ENCODE measurements around the gene KCNMB4. TPM values are rescaled to one million over a fixed set of nuclear protein-coding genes. Genes with fewer than 3 reads are reported as not detected.

KCNMB4 gene
- total RNA-seq, 1 donor from 2014 or later, result 0.19 TPM

- no peaks in the 10 kb centered on the region for H3K4me1 Mint-ChIP-seq
- no peak overlapping the region for H3K27ac Mint-ChIP-seq
- H3K36me3 Mint-ChIP-seq (ENCODE audit: low read depth), result no peaks in the 10 kb centered on the region
- intact Hi-C loops (cut with micrococcal nuclease), result no loop called here
- H3K4me3 Mint-ChIP-seq, result no peak overlapping the region
- no peak for DNase-seq
- H3K9me3 Mint-ChIP-seq, result no peaks in the 10 kb centered on the region
- no peaks in the 10 kb centered on the region for H3K27me3 Mint-ChIP-seq
Measured at GRCh38 chr12:70430400-70430799, 64.3 kb downstream of the KCNMB4 start.

DNA sequence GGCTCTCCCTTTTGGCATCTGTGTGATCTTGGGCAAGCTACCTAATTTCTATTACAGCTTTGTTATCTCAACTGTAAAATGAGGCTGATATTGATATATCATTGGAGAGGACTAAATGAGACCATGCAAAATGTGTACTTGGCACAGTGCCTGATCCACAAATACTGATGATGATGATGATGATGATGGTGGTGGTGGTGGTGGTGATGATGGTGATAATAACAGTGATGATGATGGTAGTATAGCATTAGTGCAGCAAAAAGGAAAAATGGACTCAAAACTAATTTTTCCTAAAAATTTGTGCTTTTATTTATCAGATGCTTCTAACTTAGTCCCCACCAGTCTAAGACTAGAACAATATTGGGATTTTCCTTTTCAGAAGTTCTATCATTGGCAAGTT is 70.7 kb downstream of the KCNMB4 start:
- Mint-ChIP-seq H3K27me3 (no peaks in the 10 kb centered on the region), H3K36me3 (ENCODE audit: low read depth) (no peaks in the 10 kb centered on the region), H3K9me3 (no peaks in the 10 kb centered on the region), H3K27ac (no peak overlapping the region), H3K4me1 (no peaks in the 10 kb centered on the region), H3K4me3 (no peak overlapping the region)
- intact Hi-C loops (cut with micrococcal nuclease), result no loop called here
- no peak for DNase-seq

DNA sequence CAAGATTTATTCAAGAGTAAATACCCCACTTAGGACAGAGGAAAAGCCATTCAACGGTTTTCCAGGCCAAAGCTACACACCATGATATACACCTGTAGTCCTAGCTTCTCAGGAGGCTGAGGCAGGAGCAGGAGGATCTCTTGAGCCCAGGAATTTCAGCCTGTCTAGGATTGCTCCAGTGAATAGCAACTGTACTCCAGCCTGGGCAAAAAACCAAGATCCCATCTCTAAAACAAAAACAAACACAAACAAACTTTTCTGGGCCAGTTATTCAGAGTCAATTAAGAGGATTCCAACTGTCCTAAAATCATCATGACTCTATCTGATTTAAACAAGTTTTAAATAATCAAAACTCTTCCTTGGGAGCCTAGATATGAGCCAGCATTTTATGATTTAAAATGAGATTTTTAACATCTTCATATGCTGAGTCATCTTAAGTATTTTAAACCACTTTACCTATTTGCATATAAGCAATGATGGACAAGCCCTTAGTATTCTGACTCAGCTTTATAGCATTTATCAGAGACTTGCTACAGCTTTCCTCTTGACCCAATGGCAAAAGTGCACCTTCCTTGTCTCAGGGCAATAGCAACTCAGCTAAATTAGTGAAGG is 77.1 kb downstream of the KCNMB4 start:
- intact Hi-C loops (cut with micrococcal nuclease), result no loop called here
- Mint-ChIP-seq H3K27me3 (no peaks in the 10 kb centered on the region), H3K36me3 (ENCODE audit: low read depth) (no peaks in the 10 kb centered on the region), H3K9me3 (peaks cover 6% of the 10 kb centered on the region), H3K4me3 (no peak overlapping the region), H3K27ac (no peak overlapping the region), H3K4me1 (no peaks in the 10 kb centered on the region)
- DNase-seq, result no peak

DNA sequence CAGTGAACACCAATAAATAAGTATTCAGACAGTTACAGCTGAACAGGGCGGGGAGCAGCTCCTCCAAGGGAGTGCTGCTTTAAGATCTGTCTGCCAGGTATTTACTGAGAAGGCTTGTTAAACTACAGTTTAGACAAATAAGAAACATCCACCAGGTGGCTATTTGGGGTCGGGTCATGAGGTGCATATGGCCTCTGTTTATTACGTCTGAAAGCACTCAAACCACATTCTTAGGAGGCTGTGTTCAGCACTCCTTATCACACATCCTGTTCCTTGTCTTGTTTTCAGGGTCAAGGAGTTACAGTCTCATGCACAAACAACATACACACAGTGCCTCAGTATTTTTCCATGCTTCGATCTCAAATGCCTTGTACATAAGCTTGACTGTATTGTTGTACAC is 78.8 kb downstream of the KCNMB4 start:
- Mint-ChIP-seq H3K4me3 (no peak overlapping the region), H3K4me1 (no peaks in the 10 kb centered on the region), H3K36me3 (ENCODE audit: low read depth) (no peaks in the 10 kb centered on the region), H3K9me3 (peaks cover 16% of the 10 kb centered on the region), H3K27me3 (no peaks in the 10 kb centered on the region), H3K27ac (no peak overlapping the region)
- intact Hi-C loops (cut with micrococcal nuclease), result no loop called here
- no peak for DNase-seq

DNA sequence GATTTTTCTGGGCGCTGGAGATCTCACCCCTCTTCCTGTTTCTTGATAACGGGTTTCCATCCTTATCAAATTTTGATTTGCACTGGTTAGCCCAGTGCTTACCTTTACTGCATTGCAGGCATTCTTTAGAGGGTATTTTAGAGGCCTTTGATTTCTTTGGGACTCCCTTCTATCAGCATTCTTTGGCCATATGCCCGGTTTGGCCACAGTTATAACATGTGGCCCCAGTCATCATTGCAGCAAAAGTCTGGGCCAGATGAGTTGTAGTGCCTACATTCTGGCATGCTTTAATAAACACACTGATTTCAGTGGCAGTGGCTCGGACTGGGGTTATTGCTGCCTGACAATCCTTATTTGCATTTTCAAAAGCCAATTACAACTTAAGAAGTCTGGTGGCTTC is 82.3 kb downstream of the KCNMB4 start:
- Mint-ChIP-seq H3K4me1 (no peaks in the 10 kb centered on the region), H3K27me3 (no peaks in the 10 kb centered on the region), H3K9me3 (peaks cover 17% of the 10 kb centered on the region), H3K36me3 (ENCODE audit: low read depth) (no peaks in the 10 kb centered on the region), H3K27ac (no peak overlapping the region), H3K4me3 (no peak overlapping the region)
- intact Hi-C loops (cut with micrococcal nuclease), result no loop called here
- no peak for DNase-seq

- DNase-seq, result no peak
- no peaks in the 10 kb centered on the region for H3K36me3 Mint-ChIP-seq (ENCODE audit: low read depth)
- peaks cover 17% of the 10 kb centered on the region for H3K9me3 Mint-ChIP-seq
- no peak overlapping the region for H3K4me3 Mint-ChIP-seq
- intact Hi-C loops (cut with micrococcal nuclease), result no loop called here
- no peak overlapping the region for H3K27ac Mint-ChIP-seq
- no peaks in the 10 kb centered on the region for H3K27me3 Mint-ChIP-seq
- no peaks in the 10 kb centered on the region for H3K4me1 Mint-ChIP-seq
Measured at GRCh38 chr12:70449074-70449752, 83.1 kb downstream of the KCNMB4 start.

DNA sequence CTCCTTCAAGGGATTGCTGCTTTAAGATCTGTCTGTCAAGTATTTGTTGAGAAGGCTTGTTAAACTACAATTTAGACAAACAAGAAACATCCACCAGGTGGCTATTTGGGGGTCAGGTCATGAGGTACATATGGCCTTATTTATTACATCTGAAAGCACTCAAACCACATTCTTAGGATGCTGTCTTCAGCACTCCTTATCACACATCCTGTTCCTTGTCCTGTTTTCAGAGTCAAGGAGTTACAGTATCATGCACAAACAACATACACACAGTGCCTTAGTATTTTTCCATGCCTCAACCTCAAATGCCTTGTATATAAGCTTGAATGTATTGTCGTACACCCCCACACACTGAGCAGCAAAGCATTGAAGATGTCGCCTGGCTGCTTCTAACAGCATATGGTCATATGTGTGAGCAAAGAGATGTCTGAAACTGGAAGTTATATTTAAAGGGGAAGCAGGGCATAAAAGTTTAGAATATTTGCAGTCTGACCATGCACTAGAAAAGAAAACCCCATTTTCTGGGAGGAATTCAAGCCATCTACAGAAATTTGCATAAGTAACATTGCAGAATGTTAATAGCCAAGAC is 83.8 kb downstream of the KCNMB4 start:
- Mint-ChIP-seq H3K27me3 (no peaks in the 10 kb centered on the region), H3K9me3 (peaks cover 17% of the 10 kb centered on the region), H3K27ac (no peak overlapping the region), H3K36me3 (ENCODE audit: low read depth) (no peaks in the 10 kb centered on the region), H3K4me3 (no peak overlapping the region), H3K4me1 (no peaks in the 10 kb centered on the region)
- no peak for DNase-seq
- intact Hi-C loops (cut with micrococcal nuclease), result no loop called here

- H3K9me3 Mint-ChIP-seq, result peaks cover 17% of the 10 kb centered on the region
- no peak overlapping the region for H3K27ac Mint-ChIP-seq
- no peaks in the 10 kb centered on the region for H3K4me1 Mint-ChIP-seq
- DNase-seq, result no peak
- no peak overlapping the region for H3K4me3 Mint-ChIP-seq
- H3K36me3 Mint-ChIP-seq (ENCODE audit: low read depth), result no peaks in the 10 kb centered on the region
- H3K27me3 Mint-ChIP-seq, result no peaks in the 10 kb centered on the region
- intact Hi-C loops (cut with micrococcal nuclease), result no loop called here
Measured at GRCh38 chr12:70451528-70451927, 85.4 kb downstream of the KCNMB4 start.

DNA sequence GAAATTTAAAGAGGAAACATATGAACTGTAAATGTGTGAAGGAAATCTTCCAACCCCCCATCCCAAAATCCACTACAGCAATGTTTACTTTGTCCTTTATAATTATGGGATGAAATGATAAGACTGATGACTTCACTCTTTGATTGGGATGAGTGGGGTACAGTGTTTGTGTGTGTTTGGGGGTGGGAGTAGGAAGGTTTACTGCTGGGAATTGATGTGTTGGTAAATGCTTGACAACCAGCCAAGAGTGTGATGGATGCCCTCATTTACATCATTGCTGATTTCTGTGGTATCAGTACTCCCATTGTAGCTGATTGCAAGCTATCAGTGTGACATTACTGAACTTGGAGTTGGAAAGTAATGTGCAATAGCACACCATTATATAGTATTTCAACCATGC is 90.9 kb downstream of the KCNMB4 start:
- Mint-ChIP-seq H3K4me1 (no peaks in the 10 kb centered on the region), H3K27ac (no peak overlapping the region), H3K9me3 (peaks cover 12% of the 10 kb centered on the region), H3K36me3 (ENCODE audit: low read depth) (no peaks in the 10 kb centered on the region), H3K4me3 (no peak overlapping the region), H3K27me3 (no peaks in the 10 kb centered on the region)
- no peak for DNase-seq
- intact Hi-C loops (cut with micrococcal nuclease), result no loop called here

DNA sequence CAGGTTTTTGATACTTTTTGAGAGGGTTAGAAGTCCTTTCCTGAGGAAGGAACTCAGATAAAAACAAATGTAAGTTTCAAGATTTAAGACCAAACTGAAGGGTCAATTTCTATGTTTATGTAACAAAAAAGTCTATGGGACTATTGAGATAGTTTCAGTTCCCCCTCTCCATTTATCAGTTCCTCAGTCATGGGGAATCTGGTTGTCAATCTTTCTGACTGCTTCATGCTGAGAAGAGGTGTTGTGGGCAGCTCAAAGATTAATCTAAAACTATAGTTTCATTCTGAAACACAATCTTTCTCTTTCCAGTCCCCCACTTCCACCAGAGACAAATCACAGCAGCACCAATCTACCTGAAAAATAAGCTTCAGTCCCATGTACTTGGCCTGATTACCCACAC is 93.7 kb downstream of the KCNMB4 start:
- Mint-ChIP-seq H3K27me3 (no peaks in the 10 kb centered on the region), H3K9me3 (peaks cover 22% of the 10 kb centered on the region), H3K27ac (no peak overlapping the region), H3K36me3 (ENCODE audit: low read depth) (no peaks in the 10 kb centered on the region), H3K4me1 (no peaks in the 10 kb centered on the region), H3K4me3 (no peak overlapping the region)
- no peak for DNase-seq
- intact Hi-C loops (cut with micrococcal nuclease), result no loop called here

- no peak overlapping the region for H3K27ac Mint-ChIP-seq
- no peak for DNase-seq
- no peaks in the 10 kb centered on the region for H3K4me1 Mint-ChIP-seq
- no peaks in the 10 kb centered on the region for H3K36me3 Mint-ChIP-seq (ENCODE audit: low read depth)
- H3K9me3 Mint-ChIP-seq, result peaks cover 14% of the 10 kb centered on the region
- intact Hi-C loops (cut with micrococcal nuclease), result no loop called here
- no peak overlapping the region for H3K4me3 Mint-ChIP-seq
- H3K27me3 Mint-ChIP-seq, result no peaks in the 10 kb centered on the region
Measured at GRCh38 chr12:70463997-70464396, 97.9 kb downstream of the KCNMB4 start.

DNA sequence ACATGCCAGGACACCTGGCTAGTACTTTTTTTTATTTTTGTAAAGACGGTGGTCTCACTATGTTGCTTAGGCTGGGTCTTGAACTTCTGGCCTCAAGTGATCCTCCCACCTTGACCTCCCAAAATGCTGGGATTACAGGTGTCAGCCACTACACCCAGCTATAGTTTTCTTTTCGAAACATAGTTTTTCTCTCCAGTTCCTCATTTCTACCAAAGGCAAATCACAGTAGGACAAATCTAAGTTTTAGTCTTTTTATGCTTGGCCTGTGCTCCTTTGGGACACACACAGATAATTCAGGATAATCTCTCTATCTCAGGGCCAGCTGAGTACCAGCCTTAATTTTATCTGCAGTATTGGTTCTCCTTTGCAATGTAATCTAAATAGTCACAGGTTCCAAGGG is 100.7 kb downstream of the KCNMB4 start:
- Mint-ChIP-seq H3K27me3 (no peaks in the 10 kb centered on the region), H3K9me3 (peaks cover 10% of the 10 kb centered on the region), H3K4me1 (no peaks in the 10 kb centered on the region), H3K36me3 (ENCODE audit: low read depth) (no peaks in the 10 kb centered on the region), H3K27ac (no peak overlapping the region), H3K4me3 (no peak overlapping the region)
- intact Hi-C loops (cut with micrococcal nuclease), result no loop called here
- no peak for DNase-seq

DNA sequence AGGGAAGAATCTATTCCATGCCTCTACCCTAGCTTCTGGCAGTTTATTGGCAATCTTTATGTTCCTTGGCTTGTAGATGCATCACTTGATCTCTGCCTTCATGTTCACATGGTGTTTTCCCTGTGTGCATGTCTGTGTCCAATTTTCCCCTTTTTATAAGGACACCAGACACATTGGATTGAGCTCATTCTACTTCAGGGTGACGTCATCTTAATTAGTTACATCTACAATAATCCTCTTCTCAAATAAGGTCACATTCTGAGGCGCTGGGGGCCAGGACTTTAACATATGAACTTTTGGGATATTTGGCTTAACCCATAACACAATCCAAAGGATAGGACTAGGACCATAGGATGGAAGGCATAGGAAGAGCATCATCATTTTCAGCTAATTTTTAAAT is 101.4 kb downstream of the KCNMB4 start:
- Mint-ChIP-seq H3K4me3 (no peak overlapping the region), H3K27me3 (no peaks in the 10 kb centered on the region), H3K4me1 (no peaks in the 10 kb centered on the region), H3K36me3 (ENCODE audit: low read depth) (no peaks in the 10 kb centered on the region), H3K27ac (no peak overlapping the region), H3K9me3 (peaks cover 10% of the 10 kb centered on the region)
- intact Hi-C loops (cut with micrococcal nuclease), result no loop called here
- no peak for DNase-seq

DNA sequence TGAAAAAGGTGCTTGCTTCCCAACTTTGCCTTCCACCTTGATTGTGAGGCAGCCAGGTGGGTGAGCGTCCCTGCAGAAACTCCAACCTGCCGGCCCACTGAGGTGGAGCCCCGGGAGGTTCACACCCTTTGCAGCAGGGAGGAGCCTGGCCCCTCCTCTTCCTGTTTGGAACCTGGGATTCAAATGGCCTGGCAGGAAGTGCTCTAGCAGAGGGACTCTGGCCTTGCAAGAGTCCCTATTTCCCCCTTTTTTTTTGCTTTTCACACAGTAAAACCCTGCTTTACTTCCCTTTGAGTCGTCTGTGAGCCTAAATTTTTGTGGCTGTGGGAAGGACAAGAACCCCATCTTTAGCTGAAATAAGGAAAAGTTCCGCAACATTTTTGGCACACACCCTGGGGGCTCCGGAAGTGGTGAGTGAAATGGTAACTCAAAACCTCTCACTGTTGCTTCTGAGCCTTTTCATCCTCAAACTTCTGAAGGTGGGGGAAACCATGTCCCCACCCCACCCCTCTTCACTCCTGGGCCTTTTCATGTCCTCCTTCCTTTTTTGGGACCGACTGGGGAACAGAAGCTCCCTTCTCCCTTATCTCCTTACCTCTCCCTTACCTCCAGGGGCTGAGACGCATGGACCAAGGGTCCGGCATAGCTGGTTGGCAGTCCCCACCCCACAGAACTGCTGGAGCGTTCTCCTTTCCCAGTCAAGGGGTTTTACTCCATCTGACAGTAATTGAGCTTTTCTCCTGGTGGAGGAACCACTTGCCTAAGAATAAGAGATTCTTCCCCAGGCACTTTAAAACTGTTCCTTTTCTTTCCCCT is 102.0 kb downstream of the KCNMB4 start:
- no peak for DNase-seq
- Mint-ChIP-seq H3K9me3 (peaks cover 10% of the 10 kb centered on the region), H3K4me3 (no peak overlapping the region), H3K4me1 (no peaks in the 10 kb centered on the region), H3K27me3 (no peaks in the 10 kb centered on the region), H3K27ac (no peak overlapping the region), H3K36me3 (ENCODE audit: low read depth) (no peaks in the 10 kb centered on the region)
- intact Hi-C loops (cut with micrococcal nuclease), result no loop called here

All from activated CD4-positive, alpha-beta T cell treated with anti-CD3 and anti-CD28 coated beads, Interleukin-2, amount 10 ng/mL, durations not matched to agents 24 days and 14 days (primary cell).